Cerebellar nuclear complex (tissue), 1 donor: ENCODE results near the gene RAP1GAP2.

Experiments used
- DNase-seq, 2 experiments: peaks; one replicate each; lab custom pipeline; 2025; lab: John Stamatoyannopoulos, UW

RAP1GAP2 gene

GRCh38 chr17:2911035-2911754 is 115.0 kb downstream of the RAP1GAP2 start:
- no peak for DNase-seq

- no peak for DNase-seq
Measured at GRCh38 chr17:2911755-2912111, 115.5 kb downstream of the RAP1GAP2 start.

- no peak for DNase-seq
Measured at GRCh38 chr17:2912754-2913153, 116.5 kb downstream of the RAP1GAP2 start.

- DNase-seq, result no peak
Measured at GRCh38 chr17:2916461-2916860, 120.2 kb downstream of the RAP1GAP2 start.

- no peak for DNase-seq
Measured at GRCh38 chr17:2921443-2921842, 125.2 kb downstream of the RAP1GAP2 start.

- DNase-seq, result no peak
Measured at GRCh38 chr17:2924211-2924610, 128.0 kb downstream of the RAP1GAP2 start.

GRCh38 chr17:2925011-2925410 is 128.8 kb downstream of the RAP1GAP2 start:
- no peak for DNase-seq

- DNase-seq, result no peak
Measured at GRCh38 chr17:2926019-2926650, 129.9 kb downstream of the RAP1GAP2 start.

GRCh38 chr17:2928294-2928890 is 132.2 kb downstream of the RAP1GAP2 start:
- no peak for DNase-seq

- DNase-seq, result no peak
Measured at GRCh38 chr17:2929881-2930533, 133.8 kb downstream of the RAP1GAP2 start.

- no peak for DNase-seq
Measured at GRCh38 chr17:2931876-2932275, 135.6 kb downstream of the RAP1GAP2 start.

- no peak for DNase-seq
Measured at GRCh38 chr17:2932946-2933345, 136.7 kb downstream of the RAP1GAP2 start.

GRCh38 chr17:2933606-2934005 is 137.4 kb downstream of the RAP1GAP2 start:
- no peak for DNase-seq

GRCh38 chr17:2935632-2936031 is 139.4 kb downstream of the RAP1GAP2 start:
- DNase-seq, result no peak

- DNase-seq, result no peak
Measured at GRCh38 chr17:2936351-2936750, 140.1 kb downstream of the RAP1GAP2 start.

- no peak for DNase-seq
Measured at GRCh38 chr17:2936771-2937321, 140.6 kb downstream of the RAP1GAP2 start.

GRCh38 chr17:2937331-2938003 is 141.2 kb downstream of the RAP1GAP2 start:
- no peak for DNase-seq

GRCh38 chr17:2939714-2940351 is 143.6 kb downstream of the RAP1GAP2 start:
- DNase-seq, result no peak

- DNase-seq, result no peak
Measured at GRCh38 chr17:2940352-2940751, 144.1 kb downstream of the RAP1GAP2 start.

GRCh38 chr17:2943981-2944380 is 147.7 kb downstream of the RAP1GAP2 start:
- no peak for DNase-seq

- no peak for DNase-seq
Measured at GRCh38 chr17:2945299-2945698, 149.1 kb downstream of the RAP1GAP2 start.

GRCh38 chr17:2946144-2946543 is 149.9 kb downstream of the RAP1GAP2 start:
- no peak for DNase-seq
